Activated CD4-positive, CD25-positive, alpha-beta regulatory T cell treated with anti-CD3 and anti-CD28 coated beads, Interleukin-2, amount 50 U/mL, for 72 hours (primary cell): Measurements from ENCODE around the gene POMC.
A peak's percentile ranks its signal among the peaks of the same experiment; 100 is the strongest.
"Not testable (repeated sequence)": the region's sequence is repeated elsewhere in the genome, so short reads cannot be mapped to it uniquely, and the experiment has no call there.

Source experiments
- DNase-seq: peaks from one replicate; pipeline ENCODE4 v3.0.0; 2021

POMC gene

GRCh38 chr2:25176138-25176537 is 7.8 kb upstream of the POMC start:
- DNase-seq: no peak

- no peak for DNase-seq
Observed at GRCh38 chr2:25174192-25174861, 5.9 kb upstream of the POMC start.

GRCh38 chr2:25173719-25174118 is 5.3 kb upstream of the POMC start:
- no peak for DNase-seq

- DNase-seq: no peak
Observed at GRCh38 chr2:25170888-25171287, 2.5 kb upstream of the POMC start.

GRCh38 chr2:25169073-25169470 is 692 bp upstream of the POMC start:
- no peak for DNase-seq

GRCh38 chr2:25165992-25166875 is 2.1 kb downstream of the POMC start:
- peak; percentile 29 for DNase-seq

GRCh38 chr2:25164561-25164960 is 3.8 kb downstream of the POMC start:
- no peak for DNase-seq

GRCh38 chr2:25162061-25162460 is 6.3 kb downstream of the POMC start:
- not testable (repeated sequence) for DNase-seq

GRCh38 chr2:25161055-25161781 is 7.2 kb downstream of the POMC start:
- peak; percentile 74 for DNase-seq

GRCh38 chr2:25160376-25160775 is 8.0 kb downstream of the POMC start:
- DNase-seq: no peak

- no peak for DNase-seq
Observed at GRCh38 chr2:25159949-25160348, 8.4 kb downstream of the POMC start.

GRCh38 chr2:25158096-25158852 is 10.1 kb downstream of the POMC start:
- DNase-seq: no peak

GRCh38 chr2:25155401-25155800 is 13.0 kb downstream of the POMC start:
- no peak for DNase-seq

GRCh38 chr2:25151718-25152117 is 16.7 kb downstream of the POMC start:
- DNase-seq: no peak

- DNase-seq: not testable (repeated sequence)
Observed at GRCh38 chr2:25150993-25151392, 17.4 kb downstream of the POMC start.

- no peak for DNase-seq
Observed at GRCh38 chr2:25149646-25150045, 18.7 kb downstream of the POMC start.

- DNase-seq: no peak
Observed at GRCh38 chr2:25146896-25147295, 21.5 kb downstream of the POMC start.

GRCh38 chr2:25145803-25146202 is 22.6 kb downstream of the POMC start:
- DNase-seq: no peak

GRCh38 chr2:25141120-25141519 is 27.3 kb downstream of the POMC start:
- DNase-seq: no peak

GRCh38 chr2:25140535-25140934 is 27.8 kb downstream of the POMC start:
- not testable (repeated sequence) for DNase-seq

GRCh38 chr2:25132693-25133092 is 35.7 kb downstream of the POMC start:
- DNase-seq: no peak

GRCh38 chr2:25132299-25132635 is 36.1 kb downstream of the POMC start:
- no peak for DNase-seq
